ENCODE results near the gene TSPAN5.

GRCh38 chr4:98601708-98602107, 56.7 kb downstream of the TSPAN5 start:
- peak; percentile 3 for TF ChIP-seq CTCF (IDR thresholded peaks at IDR 0.05; ENCODE audit: insufficient read depth, low read depth, low read length)
- TF ChIP-seq EZH2 (IDR thresholded peaks at IDR 0.05; ENCODE audit: insufficient read depth, low read length): no peak
